GM12864 (cell line): Measurements from ENCODE around the gene UNC5C.

ENCODE experiments used
- DNase-seq: peaks from one replicate; pipeline ENCODE4 v3.0.0-alpha.2; 2011; ENCODE audit warnings: low read depth
- H3K4me3 ChIP-seq: 2 replicates; pipeline ENCODE4 v1.5.1; 2011; ENCODE audit warnings: mild to moderate bottlenecking, low read depth, low read length, control low read depth
- TF ChIP-seq, protein P1 (sequence below): IDR thresholded peaks from 2 replicates; pipeline ENCODE4 v1.5.1; 2011; ENCODE audit warnings: low read depth, mild to moderate bottlenecking, moderate library complexity, low read length, control low read depth, inconsistent platforms; ENCODE audit errors: missing control alignments

The UNC5C gene

DNA sequence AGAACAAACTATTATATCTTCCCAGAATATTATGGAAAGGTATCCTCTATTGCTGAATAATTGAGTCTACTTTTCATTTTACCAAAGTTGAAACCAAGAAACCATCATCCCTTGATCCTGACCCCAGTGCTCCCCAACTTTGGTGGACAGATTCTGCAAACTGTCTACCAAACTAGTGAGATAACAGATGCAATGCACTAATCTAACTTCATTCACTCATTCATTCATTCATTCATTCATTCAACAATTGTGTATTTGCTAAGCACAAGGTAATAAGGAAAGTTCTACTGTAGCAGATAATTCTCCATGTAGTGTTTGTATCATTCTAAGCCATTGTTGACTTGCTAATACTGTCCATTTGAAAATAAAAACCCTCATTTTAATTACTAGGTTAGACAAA, 150.6 kb downstream of the UNC5C start:
- TF ChIP-seq, protein P1, sequence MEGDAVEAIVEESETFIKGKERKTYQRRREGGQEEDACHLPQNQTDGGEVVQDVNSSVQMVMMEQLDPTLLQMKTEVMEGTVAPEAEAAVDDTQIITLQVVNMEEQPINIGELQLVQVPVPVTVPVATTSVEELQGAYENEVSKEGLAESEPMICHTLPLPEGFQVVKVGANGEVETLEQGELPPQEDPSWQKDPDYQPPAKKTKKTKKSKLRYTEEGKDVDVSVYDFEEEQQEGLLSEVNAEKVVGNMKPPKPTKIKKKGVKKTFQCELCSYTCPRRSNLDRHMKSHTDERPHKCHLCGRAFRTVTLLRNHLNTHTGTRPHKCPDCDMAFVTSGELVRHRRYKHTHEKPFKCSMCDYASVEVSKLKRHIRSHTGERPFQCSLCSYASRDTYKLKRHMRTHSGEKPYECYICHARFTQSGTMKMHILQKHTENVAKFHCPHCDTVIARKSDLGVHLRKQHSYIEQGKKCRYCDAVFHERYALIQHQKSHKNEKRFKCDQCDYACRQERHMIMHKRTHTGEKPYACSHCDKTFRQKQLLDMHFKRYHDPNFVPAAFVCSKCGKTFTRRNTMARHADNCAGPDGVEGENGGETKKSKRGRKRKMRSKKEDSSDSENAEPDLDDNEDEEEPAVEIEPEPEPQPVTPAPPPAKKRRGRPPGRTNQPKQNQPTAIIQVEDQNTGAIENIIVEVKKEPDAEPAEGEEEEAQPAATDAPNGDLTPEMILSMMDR: no peak
- no peak overlapping the region for H3K4me3 ChIP-seq
- DNase-seq: no peak

DNA sequence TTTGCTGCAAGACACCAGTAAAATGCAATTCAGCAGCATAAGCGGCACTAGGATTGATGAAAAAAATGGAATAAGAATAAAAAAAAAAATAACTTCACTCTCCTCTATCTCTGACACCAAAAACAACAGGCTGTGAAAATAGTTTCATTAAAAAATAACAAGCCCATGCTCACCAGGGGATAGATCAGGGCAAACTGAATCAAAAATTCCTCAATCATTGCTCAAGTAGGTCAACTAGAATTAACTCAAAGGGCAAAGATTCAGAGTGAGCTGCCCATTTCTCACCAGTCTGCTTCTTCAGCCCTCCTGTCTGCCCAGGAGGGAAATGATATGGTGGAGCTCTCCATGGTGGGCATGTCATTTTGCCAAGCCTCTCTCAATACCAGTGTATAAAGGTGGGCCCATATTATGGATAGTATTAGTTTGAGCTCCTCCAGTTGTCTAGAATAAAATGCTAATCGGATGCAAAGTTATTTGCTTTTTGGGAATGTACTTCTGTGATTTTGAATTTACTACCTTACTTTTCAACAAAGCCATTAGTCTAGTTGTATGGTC, 153.9 kb downstream of the UNC5C start:
- no peak overlapping the region for H3K4me3 ChIP-seq
- TF ChIP-seq, protein P1: no peak

DNA sequence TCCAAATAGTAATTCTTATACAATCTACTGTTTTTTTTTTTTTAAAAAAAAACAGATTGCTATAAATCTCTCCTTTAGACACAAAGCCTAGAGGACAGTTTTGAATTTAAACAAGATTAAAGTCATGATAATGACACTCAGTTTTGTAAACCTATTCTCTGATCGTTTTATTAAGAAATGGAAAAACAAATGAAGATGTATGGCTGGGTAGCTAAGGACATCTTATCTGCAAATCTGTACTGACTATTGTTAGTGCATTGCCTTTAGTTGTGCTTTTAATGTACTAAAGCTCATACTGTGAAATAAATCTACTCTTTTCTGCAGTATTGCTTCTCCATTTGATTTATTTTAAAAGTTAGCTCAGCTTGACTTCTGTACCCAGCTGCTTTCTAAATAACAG, 155.0 kb downstream of the UNC5C start:
- DNase-seq: no peak
- TF ChIP-seq, protein P1: no peak
- H3K4me3 ChIP-seq: no peak overlapping the region

More for the DNA sequence above, 153.9 kb downstream of the UNC5C start:
- no peak for DNase-seq

- DNase-seq: no peak
- no peak overlapping the region for H3K4me3 ChIP-seq
- TF ChIP-seq, protein P1: no peak
Measured at GRCh38 chr4:95388911-95389310, 159.9 kb downstream of the UNC5C start.

DNA sequence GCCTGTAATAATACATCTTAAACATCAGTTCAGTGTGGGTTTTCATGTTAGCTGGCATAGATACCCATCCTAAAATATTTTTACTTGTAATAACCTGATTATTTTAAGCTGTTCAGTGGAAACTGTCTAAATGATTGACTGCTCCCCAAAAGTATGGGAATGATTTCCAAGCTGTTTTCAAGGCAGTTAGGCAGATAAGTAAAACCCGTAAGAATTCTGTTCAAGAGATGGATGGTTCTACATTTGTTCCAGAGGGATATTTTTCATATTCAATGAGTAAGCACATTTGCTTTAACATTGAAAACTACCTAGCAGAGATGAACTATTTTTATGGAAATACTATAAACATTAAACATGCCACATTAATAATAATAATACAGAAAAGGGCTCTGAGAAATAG, 161.1 kb downstream of the UNC5C start:
- no peak overlapping the region for H3K4me3 ChIP-seq
- TF ChIP-seq, protein P1: no peak
- DNase-seq: no peak

DNA sequence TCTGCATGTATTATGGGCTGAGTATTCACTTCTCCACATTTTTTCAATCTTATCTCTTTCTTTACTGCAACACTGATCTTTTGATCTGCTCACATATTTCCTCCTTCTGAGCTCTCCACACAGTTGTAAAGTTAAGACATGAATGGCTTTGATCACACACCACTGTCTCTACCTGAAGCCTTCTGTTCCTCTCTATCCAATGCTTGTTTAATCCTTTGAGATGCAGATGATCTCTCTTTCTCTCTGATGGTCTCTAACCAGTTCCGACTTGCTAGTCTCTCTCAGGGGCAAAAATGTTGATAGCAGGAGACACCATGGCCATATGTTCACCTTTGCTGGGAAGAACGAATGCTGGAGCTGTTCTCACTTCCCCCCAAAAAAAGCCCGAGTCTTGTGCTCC, 162.4 kb downstream of the UNC5C start:
- DNase-seq: no peak
- TF ChIP-seq, protein P1: no peak
- H3K4me3 ChIP-seq: no peak overlapping the region

- no peak for DNase-seq
Measured at GRCh38 chr4:95381843-95382580, 166.8 kb downstream of the UNC5C start.

More at GRCh38 chr4:95381843-95382580, 166.8 kb downstream of the UNC5C start:
- TF ChIP-seq, protein P1: no peak
- no peak overlapping the region for H3K4me3 ChIP-seq
